Measurements from ENCODE around the gene AIP. TPM values are rescaled to one million over a fixed set of nuclear protein-coding genes. Genes with fewer than 3 reads are reported as not detected.
A peak's percentile ranks its signal among the peaks of the same experiment; 100 is the strongest.

AIP gene
- total RNA-seq, 2 experiments from 2014 or later = 152 to 159 TPM

DNA sequence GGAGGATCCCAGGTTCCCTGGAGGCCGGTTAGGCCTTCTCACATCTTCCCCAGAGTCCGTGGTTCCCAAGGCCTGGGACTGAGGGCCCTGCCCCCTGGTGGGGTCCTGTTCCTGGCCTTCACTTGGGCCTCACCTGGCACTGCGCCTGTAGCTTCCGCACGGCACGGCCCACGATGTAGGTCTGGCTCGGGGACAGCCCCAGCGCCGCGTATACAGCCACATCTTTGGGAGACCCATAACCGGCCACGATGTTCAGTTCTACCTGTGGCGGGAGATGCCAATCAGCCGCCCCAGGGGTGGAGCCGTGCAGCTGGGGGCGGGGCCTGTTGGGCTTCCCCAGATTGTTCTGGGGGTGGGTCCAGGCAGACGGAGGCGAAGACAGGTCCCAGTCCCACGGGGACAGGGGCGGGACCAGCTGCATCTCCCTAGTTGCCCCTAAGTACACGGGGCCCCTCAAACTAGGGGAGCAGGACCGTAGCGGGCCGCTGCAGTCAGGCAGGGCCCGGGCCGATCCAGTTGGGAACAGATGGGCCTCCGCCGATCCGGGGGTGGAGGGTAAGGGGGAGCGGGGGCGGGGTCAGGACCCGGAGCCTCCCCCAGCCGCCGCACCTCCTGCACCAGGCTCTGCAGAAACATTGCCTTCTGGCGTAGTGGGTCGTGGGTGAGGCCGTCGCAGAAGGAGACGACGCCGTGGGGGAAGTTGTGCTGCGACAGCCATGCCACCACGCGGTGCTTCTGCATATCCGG, 10.1 kb downstream of the AIP start:
- Mint-ChIP-seq H3K4me3 (no peak overlapping the region), H3K36me3 (ENCODE audit: low read depth) (peaks cover 55% of the 10 kb centered on the region), H3K4me1 (peaks cover 14% of the 10 kb centered on the region), H3K27me3 (no peaks in the 10 kb centered on the region), H3K27ac (no peak overlapping the region), H3K9me3 (no peaks in the 10 kb centered on the region)
- peak; percentile 31 for DNase-seq
- CTCF ChIA-PET = no interaction called here
- POLR2A ChIA-PET = interaction anchor here (0.9 to 3.2 kb wide), 6 partner anchors 9 to 102 kb away, joined by 3 to 27 read pairs (median 4); partner anchors contain the start of gene PTPRCAP

DNA sequence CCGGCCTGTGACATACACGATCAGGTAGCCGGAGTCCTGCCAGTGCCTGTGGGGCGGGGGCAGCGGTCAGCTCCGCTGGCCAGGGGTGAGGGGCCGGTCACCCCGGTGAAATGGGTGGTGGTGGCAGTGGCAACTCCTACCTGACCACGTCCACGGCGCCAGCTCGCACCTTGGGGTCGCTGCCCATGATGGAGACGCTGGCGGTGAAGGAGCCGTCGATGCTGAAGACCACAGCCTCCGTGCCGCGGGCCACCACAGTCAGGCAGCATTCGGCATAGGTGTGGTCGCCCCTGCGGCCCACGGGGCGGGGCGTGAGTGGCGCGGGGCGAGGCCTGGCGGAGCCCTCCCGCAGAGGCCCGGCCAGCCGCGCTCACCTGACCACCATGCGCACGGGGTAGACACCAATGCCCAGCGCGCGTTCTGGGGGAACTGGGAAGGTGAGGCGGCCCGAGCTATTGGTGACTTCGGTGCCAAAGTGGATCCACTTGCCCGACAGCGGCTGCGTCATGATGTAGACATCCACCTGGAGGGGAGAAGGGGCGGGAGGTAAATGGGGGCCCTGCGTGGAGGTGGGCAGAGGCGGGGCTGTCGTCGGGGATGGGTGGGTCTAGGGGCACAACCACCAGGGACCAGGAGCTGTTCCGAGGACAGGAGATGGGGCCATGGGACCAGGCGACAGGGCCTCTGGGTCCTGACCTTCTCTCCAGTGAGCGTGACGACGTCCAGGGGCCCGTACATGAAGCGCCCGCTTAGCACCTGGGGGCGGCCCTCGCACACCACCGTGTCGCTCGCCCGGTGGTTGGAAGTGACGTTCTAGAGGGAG, 10.9 kb downstream of the AIP start:
- Mint-ChIP-seq H3K4me1 (peaks cover 6% of the 10 kb centered on the region), H3K36me3 (ENCODE audit: low read depth) (peaks cover 53% of the 10 kb centered on the region), H3K27ac (no peak overlapping the region), H3K9me3 (no peaks in the 10 kb centered on the region), H3K4me3 (no peak overlapping the region), H3K27me3 (no peaks in the 10 kb centered on the region)
- no peak for DNase-seq
- ChIA-PET CTCF (no interaction called here), POLR2A (interaction anchor here (1.2 kb wide), 1 partner anchor 25 kb away, joined by 4 read pairs; no protein-coding TSS in a partner anchor)

DNA sequence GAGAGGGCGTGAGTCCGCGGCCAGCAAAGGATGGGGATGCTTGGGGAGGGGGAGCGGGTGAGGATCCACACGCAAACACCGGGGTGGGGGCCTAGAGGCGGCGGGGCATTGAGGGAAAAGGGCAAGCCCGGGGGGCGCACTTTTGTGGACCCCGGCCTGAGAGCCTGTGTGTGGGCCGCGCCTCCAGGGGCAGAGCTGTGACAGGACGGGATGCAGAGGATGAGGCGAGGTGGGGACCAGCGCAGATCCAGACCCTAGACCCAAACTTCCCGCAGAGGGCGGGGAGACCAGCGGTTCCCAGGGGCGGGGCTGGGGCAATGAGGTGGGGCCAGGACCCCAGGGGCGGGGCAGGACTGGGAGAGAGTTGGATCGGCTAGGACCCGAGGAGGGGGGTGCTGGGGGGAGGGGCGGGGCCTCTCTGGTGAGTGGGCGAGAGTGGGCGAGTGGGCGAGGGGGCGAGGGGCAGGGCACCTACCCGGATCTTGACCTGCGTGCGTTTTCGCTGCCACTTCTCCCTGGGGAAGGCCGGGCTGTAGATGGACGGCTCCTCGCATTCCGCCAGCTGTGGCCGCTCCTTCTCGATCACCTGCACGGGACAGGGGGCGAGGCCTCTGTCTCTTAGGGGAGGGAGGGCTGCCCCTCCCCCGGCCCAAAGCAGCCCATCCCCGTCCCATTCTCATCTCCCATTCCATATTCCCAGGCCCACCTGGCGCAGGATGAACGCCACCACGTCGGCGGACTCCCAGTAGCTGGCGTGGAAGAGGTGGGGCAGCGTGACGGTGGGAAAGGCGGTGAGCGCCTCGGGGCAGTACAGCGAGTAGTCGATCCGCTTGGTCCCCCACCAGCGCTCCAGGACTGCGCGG, 11.8 kb downstream of the AIP start:
- H3K27me3 Mint-ChIP-seq = no peaks in the 10 kb centered on the region
- ChIA-PET CTCF (no interaction called here), POLR2A (no interaction called here)
- no peaks in the 10 kb centered on the region for H3K9me3 Mint-ChIP-seq
- H3K4me3 Mint-ChIP-seq = no peak overlapping the region
- H3K27ac Mint-ChIP-seq = no peak overlapping the region
- peaks cover 3% of the 10 kb centered on the region for H3K4me1 Mint-ChIP-seq
- no peak for DNase-seq
- peaks cover 52% of the 10 kb centered on the region for H3K36me3 Mint-ChIP-seq (ENCODE audit: low read depth)

DNA sequence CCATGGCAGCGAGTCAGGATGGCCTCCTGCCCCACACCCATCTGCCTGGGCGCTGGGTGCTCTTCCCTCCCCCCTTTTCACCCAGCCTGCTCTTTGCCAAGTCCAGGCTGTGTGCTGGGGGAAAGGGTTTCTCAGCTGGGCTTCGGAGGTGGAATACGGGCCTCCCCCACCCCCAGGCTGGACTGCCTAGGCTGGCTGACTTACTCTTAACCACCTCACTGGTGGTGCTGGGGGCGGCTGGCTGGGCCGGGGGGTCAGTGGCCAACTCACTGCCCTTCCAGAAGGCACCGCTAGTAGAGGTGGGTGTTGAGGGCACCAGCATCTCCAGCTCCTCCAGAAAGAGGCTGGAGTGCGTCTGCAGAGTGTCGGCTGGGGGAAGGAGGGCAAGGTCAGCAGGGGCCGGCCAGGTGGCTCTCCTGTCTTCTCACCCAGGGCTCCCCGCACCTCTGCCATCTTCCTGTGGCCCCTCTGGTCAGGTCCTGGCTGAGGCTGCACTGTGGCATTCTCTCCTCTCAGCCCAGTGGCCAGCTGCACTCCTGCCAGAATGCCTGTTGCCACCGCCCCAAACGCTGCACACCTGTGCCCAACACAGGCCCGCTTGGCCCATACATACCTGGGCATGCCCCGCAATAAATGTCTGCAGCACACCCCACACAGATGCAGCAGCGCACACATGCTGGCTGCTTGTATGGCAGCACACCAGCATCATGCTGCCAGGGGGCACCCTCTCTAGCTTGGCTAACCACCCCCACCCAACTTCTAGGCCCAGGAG, 12.6 kb downstream of the AIP start:
- no peak overlapping the region for H3K4me3 Mint-ChIP-seq
- DNase-seq = no peak
- ChIA-PET POLR2A (no interaction called here), CTCF (no interaction called here)
- no peaks in the 10 kb centered on the region for H3K27me3 Mint-ChIP-seq
- H3K4me1 Mint-ChIP-seq = peaks cover under 1% of the 10 kb centered on the region
- H3K36me3 Mint-ChIP-seq (ENCODE audit: low read depth) = peaks cover 49% of the 10 kb centered on the region
- no peak overlapping the region for H3K27ac Mint-ChIP-seq
- no peaks in the 10 kb centered on the region for H3K9me3 Mint-ChIP-seq

DNA sequence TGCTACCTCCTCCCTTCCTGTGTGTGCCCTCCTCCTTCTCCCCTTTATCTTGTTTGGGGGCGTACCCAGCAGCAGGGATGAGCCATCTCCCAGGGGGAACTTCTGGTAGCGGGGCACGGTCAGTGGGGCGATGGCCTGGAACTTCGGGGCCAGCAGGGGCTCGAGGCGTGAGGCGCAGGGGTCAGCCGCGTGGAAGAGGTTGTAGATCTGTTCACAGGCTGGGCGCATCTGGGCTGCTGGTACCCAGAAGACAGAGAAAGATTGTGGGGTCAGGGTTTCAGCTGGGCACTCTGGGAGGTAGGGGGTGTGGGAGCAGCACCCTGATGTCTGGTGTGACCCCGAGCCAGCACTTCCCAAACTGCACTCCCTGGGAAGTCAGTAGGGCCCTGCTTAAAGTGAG, 13.3 kb downstream of the AIP start:
- H3K4me3 Mint-ChIP-seq = no peak overlapping the region
- POLR2A ChIA-PET = no interaction called here
- H3K27me3 Mint-ChIP-seq = no peaks in the 10 kb centered on the region
- no peaks in the 10 kb centered on the region for H3K9me3 Mint-ChIP-seq
- H3K27ac Mint-ChIP-seq = no peak overlapping the region
- CTCF ChIA-PET = no interaction called here
- DNase-seq = no peak
- H3K36me3 Mint-ChIP-seq (ENCODE audit: low read depth) = peaks cover 50% of the 10 kb centered on the region
- H3K4me1 Mint-ChIP-seq = peaks cover 7% of the 10 kb centered on the region

DNA sequence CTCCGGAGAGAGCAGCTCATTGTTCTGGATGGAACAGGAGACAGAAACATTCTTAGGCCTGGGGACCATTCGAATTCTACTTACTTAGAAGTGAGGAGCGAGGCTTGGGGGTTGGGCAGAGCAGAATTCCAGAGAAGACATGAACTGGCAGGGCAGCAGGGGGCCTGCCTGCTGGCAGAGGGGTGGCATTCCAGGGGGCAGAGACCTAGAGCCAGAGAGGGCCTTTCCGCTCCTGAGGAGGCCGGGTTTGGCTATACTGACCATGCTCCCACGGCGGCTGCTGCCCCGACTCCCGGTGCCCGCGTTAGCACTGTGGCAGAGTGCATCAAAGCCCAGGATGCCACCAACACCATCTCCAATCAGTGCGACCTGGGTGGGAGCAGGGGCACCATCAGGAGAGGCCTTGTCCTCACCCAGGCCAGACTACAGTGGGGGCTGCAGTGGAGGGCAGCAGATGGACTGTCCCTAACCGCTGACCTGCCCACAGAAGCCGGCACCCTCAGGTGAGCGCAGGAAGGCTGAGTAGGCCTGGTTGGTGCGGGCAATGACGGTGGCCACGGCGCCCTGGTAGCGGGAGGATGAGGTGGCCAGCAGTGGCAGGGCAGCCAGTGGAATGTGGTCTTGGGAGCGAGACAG, 14.9 kb downstream of the AIP start:
- Mint-ChIP-seq H3K4me1 (peaks cover 14% of the 10 kb centered on the region), H3K27me3 (no peaks in the 10 kb centered on the region), H3K36me3 (ENCODE audit: low read depth) (peaks cover 60% of the 10 kb centered on the region), H3K27ac (no peak overlapping the region), H3K9me3 (no peaks in the 10 kb centered on the region), H3K4me3 (no peak overlapping the region)
- CTCF ChIA-PET = no interaction called here
- POLR2A ChIA-PET = no interaction called here
- no peak for DNase-seq

DNA sequence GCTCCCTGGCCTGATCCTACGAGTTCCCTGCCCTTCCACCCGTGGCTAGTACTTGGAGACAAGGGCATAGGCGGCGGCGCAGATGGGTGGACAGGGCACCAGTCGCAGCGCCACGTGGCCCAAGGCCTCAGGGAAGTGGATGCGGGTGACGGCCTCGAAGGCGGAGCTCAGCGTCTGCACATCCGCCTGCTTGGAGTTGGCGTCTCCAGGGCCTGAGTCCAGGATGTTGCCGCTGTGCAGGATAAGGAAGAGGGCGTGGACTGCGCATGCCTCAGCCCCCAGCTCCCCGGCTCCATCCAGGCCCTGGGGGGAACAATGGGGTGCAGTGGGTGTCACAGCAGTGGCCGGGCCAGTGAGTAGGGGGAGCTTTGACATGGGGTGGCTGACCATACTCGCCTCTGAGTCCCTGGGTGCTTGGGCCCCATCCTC, 15.7 kb downstream of the AIP start:
- no peak overlapping the region for H3K4me3 Mint-ChIP-seq
- no peaks in the 10 kb centered on the region for H3K27me3 Mint-ChIP-seq
- H3K36me3 Mint-ChIP-seq (ENCODE audit: low read depth) = peaks cover 62% of the 10 kb centered on the region
- H3K9me3 Mint-ChIP-seq = no peaks in the 10 kb centered on the region
- peaks cover 21% of the 10 kb centered on the region for H3K4me1 Mint-ChIP-seq
- no peak for DNase-seq
- H3K27ac Mint-ChIP-seq = no peak overlapping the region
- ChIA-PET POLR2A (no interaction called here), CTCF (no interaction called here)

DNA sequence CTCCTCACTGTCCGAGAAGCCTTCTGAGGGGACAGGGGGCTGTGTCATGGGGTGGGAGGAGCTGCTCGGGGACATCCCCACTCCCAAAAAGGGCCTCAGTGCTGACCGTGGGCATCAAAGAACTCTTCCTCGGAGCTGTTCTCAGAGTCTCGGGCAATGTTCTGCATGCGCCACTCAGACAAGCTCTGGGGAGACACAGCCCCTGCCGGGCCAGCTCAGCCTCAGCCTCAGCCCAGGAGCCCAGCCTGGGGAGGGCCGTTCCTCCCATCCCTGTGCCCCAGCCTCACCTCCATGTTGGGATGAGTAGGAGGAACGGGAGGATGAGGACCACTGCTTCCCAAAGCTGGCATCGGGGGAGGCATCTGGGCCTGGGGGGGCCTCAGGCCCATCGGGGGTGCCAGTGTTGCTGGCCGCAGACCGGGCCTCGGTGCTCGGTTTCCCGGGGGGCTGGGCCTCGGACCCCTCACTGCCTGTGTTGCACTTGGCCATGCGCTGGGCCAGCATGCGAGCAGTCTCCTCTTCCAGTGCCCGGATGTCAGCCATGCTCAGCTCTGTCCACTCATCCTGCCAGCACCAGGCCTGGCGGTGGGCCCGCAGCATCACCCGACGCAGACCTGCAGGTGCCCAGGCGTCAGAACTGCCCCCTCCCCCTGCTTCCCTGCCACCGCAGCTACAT, 17.1 kb downstream of the AIP start:
- Mint-ChIP-seq H3K27ac (no peak overlapping the region), H3K4me3 (no peak overlapping the region), H3K9me3 (no peaks in the 10 kb centered on the region), H3K27me3 (no peaks in the 10 kb centered on the region), H3K36me3 (ENCODE audit: low read depth) (peaks cover 58% of the 10 kb centered on the region), H3K4me1 (peaks cover 23% of the 10 kb centered on the region)
- ChIA-PET CTCF (no interaction called here), POLR2A (interaction anchor here (0.8 kb wide), 1 partner anchor 10 kb away, joined by 3 read pairs; no protein-coding TSS in a partner anchor)
- no peak for DNase-seq

DNA sequence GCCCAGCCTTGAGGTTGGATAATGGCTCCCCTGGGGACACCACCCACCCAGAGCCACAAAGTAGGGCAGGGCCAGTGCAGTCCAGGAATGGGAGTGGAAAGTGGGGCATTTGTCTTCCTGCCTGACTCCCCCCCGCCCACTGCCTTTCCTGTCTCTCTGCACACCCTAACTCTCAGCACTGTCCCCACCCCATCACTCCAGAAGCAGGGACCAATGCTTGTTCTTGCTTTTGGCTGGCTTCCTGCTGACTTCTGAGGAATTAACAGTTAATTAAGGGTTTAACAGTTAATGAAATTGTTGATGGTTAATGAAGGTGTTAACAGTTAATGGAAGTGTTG, 17.6 kb downstream of the AIP start:
- H3K4me1 Mint-ChIP-seq = peaks cover 24% of the 10 kb centered on the region
- DNase-seq = no peak
- no peaks in the 10 kb centered on the region for H3K9me3 Mint-ChIP-seq
- no peak overlapping the region for H3K4me3 Mint-ChIP-seq
- no peaks in the 10 kb centered on the region for H3K27me3 Mint-ChIP-seq
- H3K27ac Mint-ChIP-seq = no peak overlapping the region
- H3K36me3 Mint-ChIP-seq (ENCODE audit: low read depth) = peaks cover 58% of the 10 kb centered on the region
- ChIA-PET POLR2A (interaction anchor here (0.8 kb wide), 1 partner anchor 10 kb away, joined by 3 read pairs; no protein-coding TSS in a partner anchor), CTCF (no interaction called here)

DNA sequence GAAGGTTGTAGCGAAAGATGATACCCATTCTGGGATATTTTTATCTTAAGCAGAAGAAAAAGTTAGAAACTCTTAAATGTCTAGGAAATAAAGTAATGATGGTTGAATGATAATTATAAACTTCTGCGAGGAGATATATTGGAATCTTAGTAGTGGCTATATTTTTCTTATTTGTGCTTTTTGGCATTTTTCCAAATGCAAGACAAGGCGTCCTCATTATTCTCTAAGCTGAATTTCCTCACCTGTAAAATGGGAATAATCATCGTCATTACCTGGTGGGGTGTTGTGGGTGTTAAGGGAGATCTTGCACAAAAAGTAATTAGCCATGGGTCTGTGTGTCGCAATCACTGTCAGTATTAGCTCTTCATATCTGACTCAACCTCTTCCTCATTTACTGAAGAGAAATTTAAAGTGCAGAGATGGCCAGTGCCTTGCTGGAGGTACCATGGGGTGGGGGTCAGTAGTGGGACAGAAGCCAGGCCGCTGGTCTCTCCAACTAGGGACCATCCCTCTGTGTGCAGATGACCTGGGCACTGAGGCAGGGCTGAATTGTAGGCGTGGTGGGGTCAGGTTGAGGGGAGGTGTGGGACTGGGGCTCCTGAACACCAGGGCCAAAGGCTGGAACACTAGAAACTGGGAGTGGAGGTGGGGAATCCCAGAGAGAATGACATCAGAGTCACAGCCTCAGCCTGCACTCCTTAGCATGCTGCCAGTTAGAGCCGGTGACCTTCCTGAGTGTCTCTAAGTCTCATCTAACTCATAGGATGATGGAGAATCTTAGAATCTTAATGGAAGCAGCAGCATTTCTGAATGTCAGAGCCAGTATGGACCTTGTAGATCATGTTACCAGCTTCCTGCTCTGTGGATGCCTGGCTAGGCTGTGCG, 18.2 kb downstream of the AIP start:
- CTCF ChIA-PET = no interaction called here
- no peak for DNase-seq
- Mint-ChIP-seq H3K4me1 (peaks cover 30% of the 10 kb centered on the region), H3K36me3 (ENCODE audit: low read depth) (peaks cover 52% of the 10 kb centered on the region), H3K27ac (no peak overlapping the region), H3K9me3 (no peaks in the 10 kb centered on the region), H3K4me3 (no peak overlapping the region), H3K27me3 (no peaks in the 10 kb centered on the region)
- POLR2A ChIA-PET = interaction anchor here (1.4 to 2.2 kb wide), 2 partner anchors 17 to 63 kb away, joined by 4 to 6 read pairs; partner anchors contain the start of gene PTPRCAP

DNA sequence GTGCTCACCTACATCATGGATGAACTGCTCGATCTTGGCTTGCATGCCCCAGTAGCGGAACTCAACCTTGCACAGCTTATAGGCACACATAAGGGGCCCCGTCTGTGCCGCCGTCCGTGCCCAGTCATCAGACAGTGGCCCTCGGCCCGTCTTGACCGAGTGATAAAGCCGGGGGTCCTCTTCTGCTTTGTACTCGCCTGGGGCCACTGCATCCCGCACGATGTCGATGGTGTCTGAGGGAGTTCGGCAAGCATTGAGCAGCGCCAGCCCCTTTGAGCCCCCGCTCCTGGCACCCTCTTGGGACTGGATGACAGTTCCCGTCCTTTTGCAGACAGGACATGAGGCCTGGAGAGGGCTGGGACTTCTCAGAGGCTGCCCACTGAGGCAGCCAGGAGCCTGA, 19.0 kb downstream of the AIP start:
- peaks cover 58% of the 10 kb centered on the region for H3K36me3 Mint-ChIP-seq (ENCODE audit: low read depth)
- H3K4me1 Mint-ChIP-seq = peaks cover 38% of the 10 kb centered on the region
- no peaks in the 10 kb centered on the region for H3K27me3 Mint-ChIP-seq

More for the DNA sequence above, 19.0 kb downstream of the AIP start:
- no peak for DNase-seq
- H3K27ac Mint-ChIP-seq = no peak overlapping the region
- H3K9me3 Mint-ChIP-seq = no peaks in the 10 kb centered on the region
- CTCF ChIA-PET = no interaction called here
- no peak overlapping the region for H3K4me3 Mint-ChIP-seq
- POLR2A ChIA-PET = interaction anchor here (1.4 to 2.2 kb wide), 3 partner anchors 10 to 64 kb away, joined by 4 to 6 read pairs (median 4); partner anchors contain the start of gene PTPRCAP

All from activated CD4-positive, alpha-beta memory T cell treated with anti-CD3 and anti-CD28 coated beads, Interleukin-2, amount 10 ng/mL, durations not matched to agents 7 days and 5 days (primary cell).